ENCODE measurements around the gene WDR59.

WDR59 gene

GRCh38 chr16:74867281-74867849, 117.6 kb downstream of the WDR59 start:
- no peak for TF ChIP-seq CTCF (conservative IDR thresholded peaks at IDR 0.05)
- no peak overlapping the region for H3K27ac ChIP-seq

GRCh38 chr16:74865922-74866598, 118.9 kb downstream of the WDR59 start:
- no peak for TF ChIP-seq CTCF (conservative IDR thresholded peaks at IDR 0.05)
- no peak overlapping the region for H3K27ac ChIP-seq

GRCh38 chr16:74862743-74863244, 122.1 kb downstream of the WDR59 start:
- peak; percentile 86 for TF ChIP-seq CTCF (conservative IDR thresholded peaks at IDR 0.05)
- H3K27ac ChIP-seq = no peak overlapping the region

GRCh38 chr16:74852500-74852875, 132.4 kb downstream of the WDR59 start:
- TF ChIP-seq CTCF (conservative IDR thresholded peaks at IDR 0.05) = no peak
- H3K27ac ChIP-seq = no peak overlapping the region

- no peak overlapping the region for H3K27ac ChIP-seq
Observed at GRCh38 chr16:74850027-74850426, 134.9 kb downstream of the WDR59 start.

GRCh38 chr16:74847202-74847601, 137.7 kb downstream of the WDR59 start:
- no peak overlapping the region for H3K27ac ChIP-seq
- no peak for TF ChIP-seq CTCF (conservative IDR thresholded peaks at IDR 0.05)

More at GRCh38 chr16:74850027-74850426, 134.9 kb downstream of the WDR59 start:
- no peak for TF ChIP-seq CTCF (conservative IDR thresholded peaks at IDR 0.05)

- no peak for TF ChIP-seq CTCF (conservative IDR thresholded peaks at IDR 0.05)
- no peak overlapping the region for H3K27ac ChIP-seq
Observed at GRCh38 chr16:74846714-74847113, 138.2 kb downstream of the WDR59 start.
